HG03558 (cell line): Measurements from ENCODE around the gene GKAP1.
"Not testable (repeated sequence)": the region's sequence is repeated elsewhere in the genome, so short reads cannot be mapped to it uniquely, and the experiment has no call there.

Source experiments
- ATAC-seq: cut with Tn5 transposase; IDR thresholded peaks from one replicate; pipeline ENCODE4 v1.9.1; 2021; ENCODE audit warnings: moderate number of reproducible peaks; ENCODE audit not compliant: unreplicated experiment; ENCODE audit errors: extremely low read depth

The GKAP1 gene

DNA sequence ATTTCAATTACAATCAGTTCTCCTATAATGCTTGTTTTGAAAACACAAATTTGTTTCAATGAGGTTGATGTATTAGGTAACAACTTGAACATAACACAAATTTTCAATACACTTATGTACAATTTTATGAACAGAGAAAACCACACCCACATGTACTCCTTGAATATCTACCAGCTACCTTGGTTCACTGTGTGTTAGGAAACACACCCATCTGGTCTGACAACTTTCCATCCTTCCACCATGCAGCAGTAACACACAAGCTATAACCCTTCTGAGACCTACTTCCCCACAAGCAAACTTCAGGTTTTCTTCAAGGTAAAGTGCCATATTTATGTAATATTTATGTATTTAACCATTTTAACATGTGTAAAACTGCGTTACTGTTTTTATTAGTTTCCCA is 73.4 kb downstream of the GKAP1 start:
- no peak for ATAC-seq

DNA sequence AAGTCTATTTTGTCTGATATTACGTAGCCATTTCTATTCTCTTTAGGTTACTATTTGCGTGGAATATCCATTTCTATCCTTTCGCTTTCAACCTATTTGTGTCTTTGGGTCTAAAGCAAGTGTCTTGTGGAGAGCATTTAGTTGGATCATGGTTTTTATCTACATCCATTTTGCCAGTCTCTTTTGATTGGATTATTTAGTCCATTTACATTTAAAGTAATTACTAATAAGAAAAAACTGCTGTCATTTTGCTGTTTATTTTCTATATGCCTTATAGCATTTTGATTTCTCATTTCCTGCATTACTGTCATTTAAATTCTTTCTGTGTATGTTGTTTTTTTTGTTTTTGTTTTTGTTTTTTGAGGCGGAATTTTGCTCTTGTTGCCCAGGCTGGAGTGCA is 83.8 kb downstream of the GKAP1 start:
- no peak for ATAC-seq

GRCh38 chr9:83728591-83729368 is 88.8 kb downstream of the GKAP1 start:
- not testable (repeated sequence) for ATAC-seq

DNA sequence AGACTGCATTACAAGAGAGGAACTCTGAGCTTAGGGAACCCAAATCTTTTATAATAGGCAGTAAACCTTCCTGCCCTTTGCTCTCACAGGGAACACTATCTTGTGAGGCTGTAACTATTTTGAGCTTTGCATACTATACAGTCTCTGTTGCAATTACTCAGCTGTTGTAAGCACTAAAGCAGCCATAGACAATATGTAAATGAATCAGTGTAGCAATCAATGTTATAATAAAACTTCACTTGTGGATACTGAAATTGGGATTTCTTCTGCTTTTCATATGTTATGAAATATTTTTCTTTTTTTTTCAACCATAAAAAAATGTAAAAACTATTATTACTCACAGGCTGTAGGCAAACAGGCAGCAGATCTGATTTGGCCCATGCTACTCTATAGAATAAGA is 93.1 kb downstream of the GKAP1 start:
- ATAC-seq = no peak

DNA sequence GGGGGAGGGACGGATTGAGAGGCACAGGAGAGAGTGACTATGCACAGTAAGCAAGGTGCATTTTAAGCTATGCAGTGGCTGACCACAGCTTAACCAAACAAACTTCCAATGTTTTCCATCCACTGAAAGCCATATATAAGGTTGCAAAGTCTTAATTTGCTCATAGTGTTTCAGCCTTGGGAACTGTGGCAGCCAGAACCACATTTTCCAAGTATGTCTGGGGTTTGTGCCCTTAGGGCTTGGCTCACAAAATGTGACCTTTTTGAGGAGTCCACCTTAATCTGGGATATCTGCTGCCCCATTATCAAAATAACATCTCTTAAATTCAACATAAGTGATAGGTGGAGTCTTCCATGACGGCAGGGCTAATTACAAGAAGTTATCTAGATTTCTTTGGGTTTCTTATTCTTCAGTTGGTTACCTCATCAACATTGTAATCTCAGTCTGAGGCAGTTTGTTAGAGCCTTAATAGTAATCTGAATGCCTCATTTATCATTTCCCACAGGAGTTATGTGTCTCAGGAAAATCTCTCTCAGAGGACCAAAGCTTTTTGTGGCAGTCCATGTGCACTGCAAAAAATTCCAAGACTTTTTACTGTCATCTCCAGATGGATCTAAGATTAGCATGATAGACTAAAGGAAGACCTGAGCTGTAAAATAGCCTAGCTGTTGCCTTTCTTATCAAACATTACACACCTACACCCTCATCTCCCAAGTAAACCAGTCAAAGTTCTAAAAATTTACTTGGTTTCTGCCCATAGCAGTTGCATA is 94.7 kb downstream of the GKAP1 start:
- no peak for ATAC-seq

DNA sequence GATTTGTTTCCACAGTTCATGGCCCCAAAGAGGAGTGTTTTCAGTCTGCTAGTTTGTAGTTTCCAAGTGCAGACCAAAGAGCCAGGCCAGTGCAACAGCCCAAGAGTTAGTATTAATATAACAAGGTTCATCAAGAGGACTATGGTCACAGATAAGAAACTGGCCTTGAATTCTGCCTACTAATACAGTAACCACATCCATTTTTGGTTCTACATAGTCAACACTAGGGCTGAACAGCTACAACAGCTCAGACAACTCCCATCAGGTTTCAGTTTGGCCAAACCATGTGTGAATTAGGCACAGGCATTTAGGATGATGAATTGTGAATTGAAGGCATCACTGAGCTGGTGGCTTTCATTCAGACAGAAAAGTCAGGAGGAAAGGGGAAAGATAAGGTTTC is 96.1 kb downstream of the GKAP1 start:
- ATAC-seq = no peak

GRCh38 chr9:83715794-83716193 is 101.8 kb downstream of the GKAP1 start:
- no peak for ATAC-seq

DNA sequence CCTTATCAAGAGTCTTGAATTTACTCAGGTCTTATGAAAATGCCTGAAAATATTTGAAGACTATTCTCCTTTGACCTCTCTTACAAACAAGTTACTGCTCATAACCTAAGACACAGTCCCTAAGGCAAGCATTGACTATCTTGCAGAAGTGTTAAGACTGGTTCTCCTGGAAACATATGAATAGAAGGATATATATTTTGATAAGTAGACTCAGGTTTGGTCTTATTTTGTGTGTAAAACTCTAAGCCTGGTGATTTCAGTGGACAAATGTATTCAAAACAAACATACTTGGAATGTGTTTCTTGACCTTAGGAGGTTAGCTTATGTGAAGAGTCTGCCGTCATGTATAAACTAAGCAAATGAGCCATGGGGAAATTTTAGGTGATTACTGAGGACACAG is 102.3 kb downstream of the GKAP1 start:
- no peak for ATAC-seq

DNA sequence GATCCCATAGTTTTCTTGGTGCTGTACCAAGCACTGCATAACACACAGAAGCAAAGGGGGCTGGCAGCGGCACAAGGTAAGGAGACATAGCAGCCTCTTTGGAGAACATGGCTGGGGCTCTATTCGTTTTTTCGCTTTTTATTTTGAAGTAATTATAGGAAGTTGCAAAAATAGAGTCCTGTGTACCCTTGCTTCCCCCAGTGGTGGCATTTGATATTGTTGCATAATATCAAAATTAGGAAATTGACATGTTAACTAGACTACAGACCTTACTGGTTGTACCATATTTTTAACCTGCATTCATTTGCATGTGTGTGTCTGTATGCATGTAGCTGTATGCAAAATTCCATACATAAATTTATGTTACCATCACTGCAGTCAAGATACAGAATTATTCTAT is 103.2 kb downstream of the GKAP1 start:
- ATAC-seq = no peak

DNA sequence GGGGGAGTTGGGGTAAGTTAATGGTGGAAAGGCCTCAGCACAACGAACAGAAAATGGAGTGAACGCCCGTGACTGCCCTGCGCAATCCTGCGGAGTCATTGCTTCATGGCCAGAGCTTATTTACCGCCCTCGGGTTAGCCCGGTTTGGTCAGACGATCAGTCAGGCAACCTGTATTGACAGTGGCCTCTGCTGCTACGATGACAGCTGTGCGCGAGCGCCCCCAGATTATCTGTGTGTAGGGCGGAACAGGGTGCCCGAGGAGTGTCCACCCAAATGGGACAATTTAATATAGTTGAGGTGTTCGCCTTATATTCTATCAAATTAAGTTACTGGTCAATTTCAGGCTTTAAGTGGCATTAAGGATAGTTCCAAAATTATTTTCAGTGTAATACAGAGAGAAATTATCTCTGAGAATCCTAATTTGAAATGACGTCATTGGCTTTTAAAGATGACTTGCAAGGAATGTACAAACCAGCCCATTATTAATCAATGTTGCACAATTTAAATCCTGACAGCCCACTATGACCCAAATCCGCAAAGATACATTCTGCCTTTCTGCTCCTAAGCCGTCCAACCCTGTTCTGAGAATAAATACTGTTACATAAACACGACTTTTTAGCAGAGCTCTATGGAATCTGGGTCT is 108.9 kb downstream of the GKAP1 start:
- ATAC-seq = peak; percentile 31

DNA sequence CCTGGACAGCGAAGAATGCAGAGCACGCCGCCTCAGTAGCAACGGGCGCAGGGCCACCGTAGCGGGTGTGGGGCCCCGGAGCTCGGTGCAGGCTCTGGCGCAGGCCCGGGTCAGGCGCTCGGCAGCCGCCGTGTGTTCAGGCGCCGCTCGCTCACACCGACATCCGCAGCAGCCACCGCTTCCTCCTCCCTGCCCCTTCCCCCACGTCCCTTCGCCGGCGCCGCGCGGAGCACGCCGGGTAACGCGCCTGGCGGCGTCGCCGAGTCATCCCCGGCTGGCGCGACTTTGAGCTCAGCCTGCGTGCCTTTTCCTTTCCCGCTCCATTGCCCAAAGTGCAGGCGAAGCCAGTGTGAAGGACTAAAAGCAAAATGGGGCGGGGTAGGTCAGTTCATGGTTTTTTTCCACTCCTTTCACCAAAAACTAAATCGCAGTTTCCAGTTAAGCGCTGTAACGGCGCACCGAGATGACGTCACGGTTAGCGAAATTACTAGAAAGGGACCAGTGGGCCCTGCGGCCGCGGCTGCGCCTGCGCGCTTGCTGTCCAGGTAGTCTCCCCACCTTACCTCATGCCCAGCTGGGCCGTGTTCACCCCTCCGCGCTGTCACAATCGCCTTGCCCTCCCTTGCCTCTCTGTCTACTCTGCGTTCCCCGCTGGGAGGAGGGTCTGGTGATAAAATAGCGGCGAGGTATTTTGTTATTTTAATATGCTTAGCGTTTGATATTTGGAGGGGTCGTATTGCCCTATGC is 109.6 kb downstream of the GKAP1 start, which contains the start of gene UBQLN1:
TSS of gene UBQLN1 (minus strand) at position 191 of the 747 bp plus-strand sequence. CDS start 279 bp downstream, outside the sequence.
- ATAC-seq = peak; percentile 54

GRCh38 chr9:83707518-83707767 is 110.1 kb downstream of the GKAP1 start:
- ATAC-seq = peak; percentile 28

GRCh38 chr9:83706676-83707517 is 110.7 kb downstream of the GKAP1 start:
- no peak for ATAC-seq

DNA sequence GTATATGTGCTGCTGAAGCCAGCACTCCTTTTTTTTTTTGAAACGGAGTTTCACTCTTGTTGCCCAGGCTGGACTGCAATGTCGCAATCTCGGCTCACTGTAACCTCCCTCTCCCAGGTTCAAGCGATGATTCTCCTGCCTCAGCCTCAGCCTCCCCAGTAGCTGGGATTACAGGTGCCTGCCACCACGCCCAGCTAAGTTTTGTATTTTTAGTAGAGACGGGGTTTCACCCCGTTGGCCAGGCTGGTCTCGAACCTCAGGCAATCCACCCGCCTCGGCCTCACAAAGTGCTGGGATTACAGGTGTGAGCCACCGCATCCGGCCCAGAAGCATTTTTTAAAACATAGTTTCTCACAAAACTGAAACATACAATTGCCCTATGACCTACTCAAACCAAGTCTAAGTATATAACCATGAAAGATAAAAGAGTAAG is 112.3 kb downstream of the GKAP1 start:
- not testable (repeated sequence) for ATAC-seq

GRCh38 chr9:83701769-83702168 is 115.8 kb downstream of the GKAP1 start:
- ATAC-seq = no peak

GRCh38 chr9:83701286-83701685 is 116.3 kb downstream of the GKAP1 start:
- ATAC-seq = no peak

DNA sequence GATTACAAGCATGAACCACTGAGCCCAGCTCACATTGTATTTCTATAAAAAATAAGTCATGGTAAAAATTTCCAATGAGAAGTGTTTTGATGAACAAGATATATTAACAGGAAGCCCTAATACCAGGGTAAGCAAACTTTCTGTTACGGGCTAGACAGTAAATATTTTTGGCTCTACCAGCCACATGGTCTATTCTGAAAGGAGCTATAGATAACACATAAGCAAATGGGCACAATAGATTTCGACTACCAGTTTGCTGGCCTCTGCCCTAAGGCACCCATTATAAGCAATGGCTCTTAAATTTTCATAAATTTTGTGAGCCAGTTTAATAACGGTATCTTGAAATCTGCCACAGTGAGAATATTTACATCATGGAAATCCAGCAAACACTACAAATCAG is 118.0 kb downstream of the GKAP1 start:
- no peak for ATAC-seq

DNA sequence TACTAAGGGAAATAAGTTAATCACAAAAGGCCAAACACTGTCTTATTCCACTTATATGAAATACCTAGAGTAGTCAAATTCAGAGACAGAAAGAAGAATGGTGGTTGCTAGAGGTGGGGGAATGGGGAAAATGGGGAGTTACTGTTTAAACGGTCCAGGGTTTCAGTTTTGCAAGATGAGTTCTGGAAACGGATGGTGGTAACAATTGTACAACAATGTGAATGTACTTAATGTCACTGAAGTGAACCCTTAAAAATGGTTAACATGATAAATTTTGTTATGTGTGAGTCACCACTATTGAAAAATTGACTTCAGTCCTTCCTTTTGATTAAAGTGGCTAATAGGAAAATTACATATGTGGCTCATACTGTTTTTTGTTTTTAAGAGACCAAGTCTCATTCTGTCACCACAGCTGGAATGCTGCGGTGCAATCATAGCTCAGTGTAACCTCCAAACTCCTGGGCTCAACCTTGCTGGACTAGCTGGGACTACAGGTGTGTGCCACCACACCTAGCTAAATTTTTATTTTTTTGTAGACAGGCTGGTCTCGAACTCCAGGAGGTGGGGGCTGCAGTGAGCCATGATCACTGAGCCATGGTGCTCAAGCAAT is 118.5 kb downstream of the GKAP1 start:
- ATAC-seq = no peak

- no peak for ATAC-seq
Measured at GRCh38 chr9:83691492-83691891, 126.1 kb downstream of the GKAP1 start.
